ENCODE results near the gene SEMA3C. TPM values are rescaled to one million over a fixed set of nuclear protein-coding genes. Genes with fewer than 3 reads are reported as not detected.

SEMA3C gene
- total and polyA plus RNA-seq, 11 donors: 11.7 to 110 (median 67.6) TPM

- intact Hi-C loops (cut with DNase I): no loop called here
- 16 to 52% (median 33%) methylated on average over 1 of the region's 1 CpG for WGBS, 4 donors
- H3K27me3 ChIP-seq: no peaks in the 10 kb centered on the region
- H3K4me3 ChIP-seq: no peak overlapping the region
- peaks cover 0 to 47% (median 27%) of the 10 kb centered on the region in 12 donors for H3K4me1 ChIP-seq
- no peaks in the 10 kb centered on the region for H3K9me3 ChIP-seq
- ATAC-seq: peak in 1 of 4 donors; percentile 39
- H3K27ac ChIP-seq: peak overlapping the region in 10 of 12 donors; percentile 30 to 77 (median 68)
- no peak for DNase-seq
- H3K36me3 ChIP-seq: no peaks in the 10 kb centered on the region
- TF ChIP-seq POLR2A (IDR thresholded peaks at IDR 0.05) (no peak), CTCF (IDR thresholded peaks at IDR 0.05) (no peak)
Measured at GRCh38 chr7:80773787-80774508, 144.9 kb downstream of the SEMA3C start.

GRCh38 chr7:80772347-80772993, 146.4 kb downstream of the SEMA3C start:
- no peak for DNase-seq
- Histone ChIP-seq H3K9me3 (no peaks in the 10 kb centered on the region), H3K27me3 (no peaks in the 10 kb centered on the region), H3K36me3 (no peaks in the 10 kb centered on the region), H3K4me3 (no peak overlapping the region), H3K4me1 (peaks cover 0 to 47% (median 27%) of the 10 kb centered on the region in 12 donors), H3K27ac (peak overlapping the region; percentile 30 to 77 (median 67))
- intact Hi-C loops (cut with DNase I): no loop called here
- 10 to 23% (median 18%) methylated on average over 2 of the region's 2 CpGs for WGBS, 4 donors
- TF ChIP-seq POLR2A (IDR thresholded peaks at IDR 0.05): no peak
- TF ChIP-seq CTCF (IDR thresholded peaks at IDR 0.05): no peak
- ATAC-seq: peak; percentile 75 to 86 (median 80)

- ATAC-seq (peak in 3 of 4 donors; percentile 57 to 66 (median 58)), DNase-seq (no peak)
- Histone ChIP-seq H3K4me1 (peaks cover 0 to 47% (median 27%) of the 10 kb centered on the region in 12 donors), H3K27me3 (no peaks in the 10 kb centered on the region), H3K36me3 (no peaks in the 10 kb centered on the region), H3K27ac (peak overlapping the region in 10 of 12 donors; percentile 40 to 77 (median 69)), H3K9me3 (no peaks in the 10 kb centered on the region), H3K4me3 (no peak overlapping the region)
- no peak for TF ChIP-seq CTCF (IDR thresholded peaks at IDR 0.05)
- no peak for TF ChIP-seq POLR2A (IDR thresholded peaks at IDR 0.05)
- intact Hi-C loops (cut with DNase I): no loop called here
- 40 to 59% (median 46%) methylated on average over 4 of the region's 4 CpGs for WGBS, 4 donors
Measured at GRCh38 chr7:80771523-80771922, 147.3 kb downstream of the SEMA3C start.

GRCh38 chr7:80770675-80771081, 148.2 kb downstream of the SEMA3C start:
- H3K4me1 ChIP-seq: peaks cover 0 to 40% (median 23%) of the 10 kb centered on the region in 12 donors
- ATAC-seq (no peak), DNase-seq (no peak)
- H3K4me3 ChIP-seq: no peak overlapping the region
- intact Hi-C loops (cut with DNase I): no loop called here
- H3K36me3 ChIP-seq: no peaks in the 10 kb centered on the region
- peak overlapping the region in 3 of 12 donors; percentile 4 to 64 (median 52) for H3K27ac ChIP-seq
- 84 to 94% (median 85%) methylated on average over 2 of the region's 2 CpGs for WGBS, 4 donors
- H3K9me3 ChIP-seq: no peaks in the 10 kb centered on the region
- no peaks in the 10 kb centered on the region for H3K27me3 ChIP-seq
- TF ChIP-seq POLR2A (IDR thresholded peaks at IDR 0.05) (no peak), CTCF (IDR thresholded peaks at IDR 0.05) (no peak)
